Tibial artery (tissue), 4 donors: ENCODE measurements around the gene NRXN2.
A peak's percentile ranks its signal among the peaks of the same experiment; 100 is the strongest.

ENCODE experiments used
- DNase-seq, 2 donors: peaks; one replicate each; pipeline ENCODE4 v3.0.0-alpha.2; 2019
- H3K27ac ChIP-seq, 2 donors: fragments of 200-600 bp; sonication (generic) in 1 of 2; 1 replicate in 1 of 2; 2 replicates in 1 of 2; pipeline ENCODE4 v1.5.1; 2018 to 2019; ENCODE audit warnings: mild to moderate bottlenecking in 1 of 2
- H3K27me3 ChIP-seq, 2 donors: fragments of 200-600 bp; sonication (generic) in 1 of 2; one replicate each; pipeline versions ENCODE4 v1.5.1 to v1.6.0; 2016 to 2019
- H3K36me3 ChIP-seq, 3 donors: fragments of 200-600 bp; sonication (generic) in 2 of 3; one replicate each; pipeline ENCODE4 v1.5.1; 2016 to 2019; ENCODE audit warnings: mild to moderate bottlenecking in 2 of 3
- H3K4me1 ChIP-seq, 4 donors: fragments of 200-600 bp; sonication (generic) in 2 of 4; 1 replicate in 3 of 4; 2 replicates in 1 of 4; pipeline ENCODE4 v1.5.1; 2016 to 2019
- H3K4me3 ChIP-seq, 2 donors: fragments of 200-600 bp; sonication (generic) in 1 of 2; 1 replicate in 1 of 2; 2 replicates in 1 of 2; pipeline ENCODE4 v1.5.1; 2018 to 2019; ENCODE audit warnings: mild to moderate bottlenecking in 2 of 2
- H3K9me3 ChIP-seq, 3 donors: fragments of 200-600 bp; sonication (generic) in 1 of 3; one replicate each; pipeline ENCODE4 v1.5.1; 2016 to 2019
- CTCF ChIP-seq, 2 experiments: fragments of 200-600 bp in 1 of 2; fragments of 450-650 bp in 1 of 2; IDR thresholded peaks; one replicate each; pipeline ENCODE4 v1.5.1; 2017 to 2019; ENCODE audit warnings: antibody characterized with exemption in 2 of 2, mild to moderate bottlenecking in 1 of 2, moderate library complexity in 1 of 2
- intact Hi-C: fragments of 100-400 bp; cut with DNase I; formaldehyde crosslinking; loops from one replicate; pipeline ENCODE4 v1.15.0; 2023; ENCODE audit warnings: low total_unique reads

The NRXN2 gene

DNA sequence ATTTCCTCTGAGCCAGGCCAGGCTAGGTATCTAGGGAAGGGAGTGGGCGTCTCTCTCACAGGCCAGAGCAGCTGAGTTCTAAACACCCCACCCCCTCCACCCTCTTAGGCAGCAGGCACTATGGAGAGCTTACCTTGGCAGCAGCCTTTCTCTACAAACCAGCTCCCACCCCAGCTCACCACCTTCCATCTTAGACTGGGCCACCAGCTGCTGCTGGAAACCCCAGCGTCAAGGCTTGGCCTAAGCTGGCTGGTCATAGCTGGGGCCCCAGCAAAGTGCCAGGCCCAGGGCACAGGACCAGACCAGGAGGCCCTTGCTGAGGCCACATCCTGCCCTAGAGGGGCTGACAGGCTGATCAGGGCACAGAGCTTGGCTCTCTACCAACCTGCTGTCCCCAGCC is 111.8 kb downstream of the NRXN2 start:
- Histone ChIP-seq H3K4me1 (peaks cover 0 to 14% (median 6%) of the 10 kb centered on the region in 4 donors), H3K4me3 (no peak overlapping the region), H3K9me3 (no peaks in the 10 kb centered on the region), H3K27ac (no peak overlapping the region), H3K36me3 (no peaks in the 10 kb centered on the region), H3K27me3 (peaks cover 0 to 6% of the 10 kb centered on the region in 2 donors)
- DNase-seq: no peak
- no peak for TF ChIP-seq CTCF (IDR thresholded peaks at IDR 0.05)
- intact Hi-C loops: no loop called here

DNA sequence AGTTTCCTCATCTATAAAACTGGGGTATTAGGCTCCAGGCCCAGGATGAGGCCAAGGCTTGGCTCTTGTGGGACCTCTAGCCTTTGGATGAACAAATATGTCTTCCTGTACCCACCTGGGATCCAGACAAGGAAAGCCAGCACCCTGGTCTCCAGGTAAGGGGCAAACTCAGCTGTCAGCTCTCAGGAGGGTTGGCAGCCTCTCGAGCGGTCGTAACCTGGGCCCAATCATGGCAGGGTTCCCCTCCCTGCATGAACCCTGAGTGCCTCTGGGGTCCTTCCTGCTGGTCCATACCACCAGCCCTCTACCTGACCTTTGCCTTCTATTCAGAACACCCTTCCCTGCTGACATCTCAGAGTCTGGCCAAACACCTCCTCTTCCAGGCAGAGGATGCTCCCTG is 112.4 kb downstream of the NRXN2 start:
- peaks cover 0 to 6% of the 10 kb centered on the region in 2 donors for H3K27me3 ChIP-seq
- no peak overlapping the region for H3K27ac ChIP-seq
- TF ChIP-seq CTCF (IDR thresholded peaks at IDR 0.05): no peak
- no peak for DNase-seq
- no peaks in the 10 kb centered on the region for H3K36me3 ChIP-seq
- no peaks in the 10 kb centered on the region for H3K9me3 ChIP-seq
- no peak overlapping the region for H3K4me3 ChIP-seq
- intact Hi-C loops: no loop called here
- H3K4me1 ChIP-seq: peaks cover 0 to 14% (median 6%) of the 10 kb centered on the region in 4 donors

- no peaks in the 10 kb centered on the region for H3K36me3 ChIP-seq
- H3K27ac ChIP-seq: no peak overlapping the region
- H3K4me1 ChIP-seq: peaks cover 0 to 14% (median 6%) of the 10 kb centered on the region in 4 donors
- DNase-seq: no peak
- TF ChIP-seq CTCF (IDR thresholded peaks at IDR 0.05): no peak
- H3K9me3 ChIP-seq: no peaks in the 10 kb centered on the region
- intact Hi-C loops: no loop called here
- peaks cover 0 to 8% of the 10 kb centered on the region in 2 donors for H3K27me3 ChIP-seq
- no peak overlapping the region for H3K4me3 ChIP-seq
Measured at GRCh38 chr11:64609436-64610047, 113.5 kb downstream of the NRXN2 start.

- intact Hi-C loops: no loop called here
- peaks cover 0 to 8% of the 10 kb centered on the region in 2 donors for H3K27me3 ChIP-seq
- H3K27ac ChIP-seq: no peak overlapping the region
- no peak overlapping the region for H3K4me3 ChIP-seq
- TF ChIP-seq CTCF (IDR thresholded peaks at IDR 0.05): no peak
- H3K4me1 ChIP-seq: peaks cover 0 to 14% (median 6%) of the 10 kb centered on the region in 4 donors
- no peak for DNase-seq
- no peaks in the 10 kb centered on the region for H3K36me3 ChIP-seq
- H3K9me3 ChIP-seq: no peaks in the 10 kb centered on the region
Measured at GRCh38 chr11:64608636-64609035, 114.4 kb downstream of the NRXN2 start.

DNA sequence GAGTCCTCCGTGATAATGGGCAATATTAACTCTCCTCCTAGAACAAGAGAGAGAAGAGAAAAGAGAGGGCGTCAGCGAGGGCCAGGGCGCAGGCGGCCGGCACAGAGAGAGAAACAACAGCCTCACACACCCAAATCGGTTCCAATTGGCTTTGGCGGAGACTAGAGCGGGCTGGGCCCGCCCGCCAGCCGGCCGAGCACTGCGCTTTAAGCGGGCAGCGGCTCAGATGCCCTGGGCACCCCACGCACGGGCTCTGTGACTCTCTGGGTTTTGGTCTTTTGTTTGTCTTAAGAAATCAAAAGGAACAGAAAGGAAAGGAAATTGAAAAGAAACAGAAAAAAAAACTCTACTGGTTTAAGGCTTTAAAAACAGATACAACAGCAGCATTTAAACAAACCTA is 115.0 kb downstream of the NRXN2 start:
- H3K9me3 ChIP-seq: no peaks in the 10 kb centered on the region
- H3K27ac ChIP-seq: peak overlapping the region in 1 of 2 donors; percentile 42
- no peaks in the 10 kb centered on the region for H3K36me3 ChIP-seq
- H3K4me1 ChIP-seq: peaks cover 0 to 14% (median 6%) of the 10 kb centered on the region in 4 donors
- intact Hi-C loops: no loop called here
- H3K27me3 ChIP-seq: peaks cover 0 to 8% of the 10 kb centered on the region in 2 donors
- no peak for TF ChIP-seq CTCF (IDR thresholded peaks at IDR 0.05)
- H3K4me3 ChIP-seq: peak overlapping the region; percentile 37 to 39
- DNase-seq: peak in 1 of 2 donors; percentile 74
